ENCODE data around the gene MGST3.
"Not testable (repeated sequence)": the region's sequence is repeated elsewhere in the genome, so short reads cannot be mapped to it uniquely, and the experiment has no call there.

The MGST3 gene

GRCh38 chr1:165701922-165702321, 70.9 kb downstream of the MGST3 start:
- not testable (repeated sequence) for DNase-seq

DNA sequence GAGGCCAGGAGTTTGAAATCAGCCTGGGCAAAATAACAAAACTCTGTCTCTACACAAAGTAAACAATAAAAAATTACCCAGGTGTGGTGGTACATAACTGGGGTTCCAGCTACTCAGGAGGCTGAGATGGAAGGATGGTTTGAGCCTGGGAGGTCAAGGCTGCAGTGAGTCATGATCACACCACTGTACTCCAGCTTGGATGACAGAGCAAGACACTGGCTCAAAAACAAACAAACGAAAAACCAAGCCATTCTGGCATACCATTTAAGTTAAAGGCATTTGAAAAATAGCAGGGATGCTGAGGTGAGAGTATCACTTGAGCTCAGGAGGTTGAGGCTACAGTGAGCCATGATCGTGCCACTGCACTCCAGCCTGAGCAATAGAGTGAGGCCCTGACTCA, 72.6 kb downstream of the MGST3 start:
- DNase-seq: peak; percentile 20
